AG04450 (cell line): ENCODE results near the gene CUL1. TPM values are rescaled to one million over a fixed set of nuclear protein-coding genes. Genes with fewer than 3 reads are reported as not detected.

Source experiments
- CTCF ChIA-PET: fragments of 300-600, 350-600 bp; formaldehyde crosslinking; extraction: SDS; loops from one replicate; lab custom pipeline; 2022; ENCODE audit warnings: antibody characterized with exemption, inconsistent platforms; lab: Charles Lee
- POLR2A ChIA-PET: fragments of 350-600 bp; formaldehyde crosslinking; extraction: SDS; loops from one replicate; lab custom pipeline; 2021; ENCODE audit warnings: antibody characterized with exemption, inconsistent platforms; lab: Yijun Ruan, JAX
- DNase-seq: peaks from one replicate; pipeline ENCODE4 v3.0.0-alpha.2; 2011; ENCODE audit warnings: low read depth, low spot score
- H3K27ac ChIP-seq: one replicate; pipeline ENCODE4 v1.5.1; 2012; ENCODE audit warnings: low read depth, low read length, control low read depth
- H3K27me3 ChIP-seq: one replicate; pipeline ENCODE4 v1.6.0; 2012; ENCODE audit warnings: low read length; ENCODE audit not compliant: control insufficient read depth, insufficient read depth
- H3K4me3 ChIP-seq: 2 replicates; pipeline ENCODE4 v1.5.1; 2011; ENCODE audit warnings: mild to moderate bottlenecking, low read depth, low read length, control low read depth
- H3K9me3 ChIP-seq: 2 replicates; pipeline ENCODE4 v1.5.1; 2012; ENCODE audit warnings: low read length; ENCODE audit not compliant: control insufficient read depth, insufficient read depth
- CTCF ChIP-seq: IDR thresholded peaks from 2 replicates; pipeline ENCODE4 v1.5.1; 2011; ENCODE audit warnings: low read depth, low read length, control low read depth, inconsistent platforms
- polyA plus RNA-seq: library from polyadenylated mRNA; depleted of rRNA; stranded (reverse); fragments of >200 nt; gene quantifications from 2 replicates; pipeline ENCODE4 v1.2.3, GENCODE V29; 2011

The CUL1 gene
- polyA plus RNA-seq, 1 experiment, result 56.8 TPM

- peak overlapping the region; percentile 82 for H3K27ac ChIP-seq
- H3K27me3 ChIP-seq, result no peaks in the 10 kb centered on the region
- ChIA-PET CTCF (interaction anchor here (0.5 to 1.5 kb wide), 3 partner anchors 44 to 264 kb away, joined by 4 read pairs; no protein-coding TSS in a partner anchor), POLR2A (interaction anchor here (1.1 to 1.7 kb wide), 3 partner anchors 60 to 264 kb away, joined by 3 to 7 read pairs (median 3); no protein-coding TSS in a partner anchor)
- TF ChIP-seq CTCF, result no peak
- peak overlapping the region; percentile 74 for H3K4me3 ChIP-seq
- no peak for DNase-seq
- no peaks in the 10 kb centered on the region; the same call in 1 of the 2 replicates for H3K9me3 ChIP-seq
These were observed 500 bp downstream of the CUL1 start for GRCh38 chr7:148699024-148699781.

GRCh38 chr7:148699782-148700629 lies 1.3 kb downstream of the CUL1 start:
- POLR2A ChIA-PET, result interaction anchor here (0.7 to 1.7 kb wide), 2 partner anchors 24 to 73 kb away, joined by 3 to 4 read pairs; no protein-coding TSS in a partner anchor
- Histone ChIP-seq H3K27me3 (no peaks in the 10 kb centered on the region), H3K4me3 (peak overlapping the region; percentile 74), H3K27ac (peak overlapping the region; percentile 79), H3K9me3 (no peaks in the 10 kb centered on the region; the same call in 1 of the 2 replicates)
- TF ChIP-seq CTCF, result no peak
- no peak for DNase-seq
- CTCF ChIA-PET, result interaction anchor here (0.6 to 1.5 kb wide), 3 partner anchors 124 to 427 kb away, joined by 4 read pairs; no protein-coding TSS in a partner anchor

GRCh38 chr7:148700661-148701064 lies 2.0 kb downstream of the CUL1 start:
- H3K9me3 ChIP-seq, result no peaks in the 10 kb centered on the region; the same call in 1 of the 2 replicates
- CTCF ChIA-PET, result interaction anchor here (1.1 to 1.5 kb wide), 3 partner anchors 136 to 426 kb away, joined by 3 to 4 read pairs (median 4); no protein-coding TSS in a partner anchor
- peak overlapping the region; percentile 74 for H3K4me3 ChIP-seq
- TF ChIP-seq CTCF, result no peak
- no peak overlapping the region for H3K27ac ChIP-seq
- no peaks in the 10 kb centered on the region for H3K27me3 ChIP-seq
- POLR2A ChIA-PET, result interaction anchor here (0.7 kb wide), 1 partner anchor 23 kb away, joined by 4 read pairs; no protein-coding TSS in a partner anchor
- no peak for DNase-seq

GRCh38 chr7:148701414-148701813 lies 2.7 kb downstream of the CUL1 start:
- Histone ChIP-seq H3K4me3 (peak overlapping the region; percentile 74), H3K27ac (no peak overlapping the region), H3K9me3 (no peaks in the 10 kb centered on the region; the same call in 1 of the 2 replicates), H3K27me3 (no peaks in the 10 kb centered on the region)
- ChIA-PET POLR2A (no interaction called here), CTCF (interaction anchor here (1.1 to 1.4 kb wide), 2 partner anchors 135 to 425 kb away, joined by 3 to 4 read pairs; no protein-coding TSS in a partner anchor)
- DNase-seq, result no peak
- TF ChIP-seq CTCF, result no peak
